Spleen (tissue), 7 donors: Measurements from ENCODE around the gene CASP7.

ENCODE experiments used
- CTCF ChIP-seq, 11 experiments: fragments of 200-600 bp in 7 of 11; fragments of 450-650 bp in 4 of 11; sonication (generic) in 4 of 11; IDR thresholded peaks in 8 of 11; conservative IDR thresholded peaks in 3 of 11; 1 replicate in 7 of 11; 2 replicates in 4 of 11; pipeline versions ENCODE4 v1.4.0 to v1.8.0; 2016 to 2021; ENCODE audit warnings: antibody characterized with exemption in 11 of 11, inconsistent platforms in 4 of 11, mild to moderate bottlenecking in 1 of 11
- POLR2A ChIP-seq, 3 donors: fragments of 450-650 bp; IDR thresholded peaks; one replicate each; pipeline ENCODE4 v1.5.1; 2017; ENCODE audit warnings: antibody characterized with exemption in 3 of 3, mild to moderate bottlenecking in 1 of 3
- donor health status: DM: no; HTN: no; CAD: no; lungs with moderate emphysema.
- donor health status: DM: no; HTN: no; CAD: no.
- donor health status: DM: no; HTN: no; CAD: no.

GRCh38 chr10:113689574-113689973 lies 9.9 kb downstream of the CASP7 start:
- TF ChIP-seq CTCF (IDR thresholded peaks at IDR 0.05 in 8 of 11, conservative IDR thresholded peaks at IDR 0.05 in 3 of 11) (no peak), POLR2A (IDR thresholded peaks at IDR 0.05) (no peak)
